Measurements from ENCODE around the gene TCF7L2.
"Not testable (repeated sequence)": the region's sequence is repeated elsewhere in the genome, so short reads cannot be mapped to it uniquely, and the experiment has no call there.

The TCF7L2 gene

DNA sequence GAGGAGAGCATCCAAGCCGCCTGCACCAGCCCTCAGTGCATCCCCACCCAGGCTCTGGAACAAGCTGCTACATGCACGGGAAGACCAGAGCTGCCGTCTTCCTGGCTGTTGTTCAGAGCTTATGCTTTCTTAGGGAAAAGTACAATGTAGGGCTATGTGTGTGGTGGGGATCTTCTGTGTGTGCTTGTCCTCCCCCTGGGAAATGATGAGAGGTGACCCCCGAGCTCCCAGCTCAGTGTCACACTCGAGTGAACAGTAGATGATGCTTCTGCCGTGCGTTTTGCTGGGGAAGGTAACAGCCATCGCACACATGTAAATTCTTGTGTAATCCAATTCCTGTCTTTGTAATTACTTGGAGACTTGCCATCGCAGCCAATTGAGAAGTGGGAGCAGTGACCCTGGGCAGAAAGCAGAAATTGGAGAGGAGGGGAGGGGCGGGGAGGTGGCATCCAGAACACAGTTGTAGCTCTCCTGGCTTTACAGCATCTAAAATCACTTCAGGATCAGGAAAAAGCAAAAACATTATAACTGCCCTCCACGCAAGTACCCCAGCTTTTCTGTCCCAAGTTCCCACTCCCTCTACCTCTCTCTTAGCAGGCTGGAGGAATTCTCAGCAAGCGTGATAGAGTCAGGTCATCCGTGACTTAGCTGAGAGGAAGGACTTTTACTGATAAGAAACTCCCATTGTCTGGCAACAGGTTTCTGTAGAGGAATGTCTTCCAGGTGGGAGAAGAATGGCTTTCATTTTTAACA, 149.6 kb downstream of the TCF7L2 start:
- H3K4me1 Mint-ChIP-seq, result peaks cover 25% of the 10 kb centered on the region
- no peak overlapping the region for H3K27ac Mint-ChIP-seq
- no peak for DNase-seq
- H3K27me3 Mint-ChIP-seq, result peaks cover 8% of the 10 kb centered on the region
- no peak overlapping the region for H3K4me3 Mint-ChIP-seq
- H3K9me3 Mint-ChIP-seq, result no peaks in the 10 kb centered on the region
- ATAC-seq, result no peak

DNA sequence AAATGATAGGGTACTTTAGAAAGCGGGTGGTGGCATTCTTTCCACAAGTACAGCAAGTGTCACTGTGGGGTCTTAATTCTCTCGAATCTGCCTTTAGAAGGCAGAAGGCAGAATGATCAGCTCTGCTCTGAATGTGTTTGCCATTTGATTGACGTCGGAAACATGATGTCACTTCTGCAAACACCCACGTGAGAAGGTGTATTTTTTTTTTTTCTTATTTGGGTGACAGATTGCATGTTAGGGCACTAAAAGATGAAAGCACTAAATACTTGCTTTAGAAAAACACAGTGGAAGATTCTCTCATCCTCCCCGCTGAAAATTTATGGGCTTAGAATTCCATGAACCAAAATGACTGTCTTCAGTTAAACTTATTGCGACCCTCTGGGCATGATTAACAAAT, 150.2 kb downstream of the TCF7L2 start:
- Mint-ChIP-seq H3K27me3 (peaks cover 8% of the 10 kb centered on the region), H3K4me3 (no peak overlapping the region), H3K4me1 (peaks cover 18% of the 10 kb centered on the region), H3K9me3 (no peaks in the 10 kb centered on the region), H3K27ac (no peak overlapping the region)
- DNase-seq, result no peak
- no peak for ATAC-seq

GRCh38 chr10:113103131-113103840, 153.2 kb downstream of the TCF7L2 start:
- Mint-ChIP-seq H3K4me3 (no peak overlapping the region), H3K27ac (no peak overlapping the region), H3K27me3 (no peaks in the 10 kb centered on the region), H3K9me3 (no peaks in the 10 kb centered on the region), H3K4me1 (no peaks in the 10 kb centered on the region)
- DNase-seq (no peak), ATAC-seq (no peak)

DNA sequence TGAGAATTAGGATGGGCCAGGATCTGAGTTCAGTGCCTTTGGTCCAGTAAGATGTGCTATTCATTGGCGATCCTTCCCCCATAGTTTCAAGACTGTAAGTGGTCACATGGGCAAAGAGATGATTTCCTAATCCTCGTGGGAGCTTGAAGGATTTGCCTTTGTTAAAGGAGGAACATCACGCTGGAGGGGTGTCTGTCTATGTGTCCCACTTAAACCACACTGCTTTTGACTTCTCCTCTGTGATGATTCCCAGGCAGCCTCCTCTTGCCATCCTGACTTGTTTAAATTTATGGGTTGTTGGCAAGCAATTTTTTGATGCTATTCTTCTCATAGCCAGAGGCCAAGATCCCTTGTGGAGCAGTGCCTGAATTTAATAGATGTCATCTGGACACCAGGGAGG, 154.0 kb downstream of the TCF7L2 start:
- H3K27me3 Mint-ChIP-seq, result no peaks in the 10 kb centered on the region
- no peak for ATAC-seq
- H3K4me1 Mint-ChIP-seq, result no peaks in the 10 kb centered on the region
- no peaks in the 10 kb centered on the region for H3K9me3 Mint-ChIP-seq
- H3K4me3 Mint-ChIP-seq, result no peak overlapping the region
- no peak overlapping the region for H3K27ac Mint-ChIP-seq
- DNase-seq, result no peak

DNA sequence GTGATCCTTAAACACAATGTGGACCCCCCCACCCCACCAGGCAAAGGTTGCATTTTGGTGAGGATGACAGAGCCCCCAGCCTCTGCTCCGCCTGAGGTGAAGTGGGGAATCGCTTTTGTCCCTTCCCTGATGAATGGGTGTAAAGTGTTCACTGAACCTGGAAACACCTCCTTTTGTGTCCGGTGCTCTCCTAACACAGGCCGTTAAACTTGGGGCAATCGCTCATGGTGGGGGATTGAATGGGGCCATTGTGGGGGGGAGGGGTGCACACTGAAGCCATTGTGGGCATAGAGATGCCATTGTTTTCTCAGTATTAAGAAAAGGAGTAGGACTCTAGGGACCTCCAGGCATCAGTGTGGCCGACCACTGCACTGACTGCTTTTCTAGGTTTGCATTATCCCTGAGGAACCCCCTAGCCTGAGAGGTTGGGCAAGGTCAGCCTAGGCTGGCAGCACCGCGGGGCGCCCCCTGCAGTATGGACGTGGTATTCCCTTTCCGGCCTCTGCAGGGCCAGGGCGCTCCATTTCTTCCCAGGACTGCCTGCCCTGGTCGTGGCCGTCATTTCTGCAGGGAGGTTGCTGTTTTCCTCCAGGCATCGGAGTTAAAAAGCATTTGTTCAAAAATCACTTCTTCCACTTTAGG, 158.3 kb downstream of the TCF7L2 start:
- peaks cover 7% of the 10 kb centered on the region for H3K27me3 Mint-ChIP-seq
- no peak for ATAC-seq
- H3K27ac Mint-ChIP-seq, result no peak overlapping the region
- no peaks in the 10 kb centered on the region for H3K4me1 Mint-ChIP-seq
- H3K9me3 Mint-ChIP-seq, result no peaks in the 10 kb centered on the region
- no peak overlapping the region for H3K4me3 Mint-ChIP-seq
- DNase-seq, result peak in 1 of 2 donors; percentile 17

DNA sequence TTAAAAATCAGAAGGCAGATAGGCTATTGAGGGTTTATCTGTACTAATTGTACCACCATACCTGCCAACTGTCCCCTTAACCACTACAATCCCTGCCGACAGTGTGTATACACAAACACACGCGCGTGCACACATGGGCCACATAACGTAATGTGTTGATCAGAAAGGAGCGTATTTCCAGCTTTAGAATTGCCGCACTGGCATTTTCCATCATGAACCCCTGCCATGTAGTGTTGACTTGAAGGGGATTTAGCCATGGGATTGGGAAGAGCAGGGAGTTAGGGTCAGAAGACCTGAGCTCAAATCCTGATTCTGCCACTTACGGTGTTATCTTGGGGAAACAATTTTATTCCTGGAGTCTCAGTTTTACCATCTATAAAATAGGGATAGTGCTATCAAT, 158.9 kb downstream of the TCF7L2 start:
- H3K27ac Mint-ChIP-seq, result no peak overlapping the region
- ATAC-seq (no peak), DNase-seq (no peak)
- peaks cover 7% of the 10 kb centered on the region for H3K27me3 Mint-ChIP-seq
- no peaks in the 10 kb centered on the region for H3K4me1 Mint-ChIP-seq
- no peak overlapping the region for H3K4me3 Mint-ChIP-seq
- no peaks in the 10 kb centered on the region for H3K9me3 Mint-ChIP-seq

DNA sequence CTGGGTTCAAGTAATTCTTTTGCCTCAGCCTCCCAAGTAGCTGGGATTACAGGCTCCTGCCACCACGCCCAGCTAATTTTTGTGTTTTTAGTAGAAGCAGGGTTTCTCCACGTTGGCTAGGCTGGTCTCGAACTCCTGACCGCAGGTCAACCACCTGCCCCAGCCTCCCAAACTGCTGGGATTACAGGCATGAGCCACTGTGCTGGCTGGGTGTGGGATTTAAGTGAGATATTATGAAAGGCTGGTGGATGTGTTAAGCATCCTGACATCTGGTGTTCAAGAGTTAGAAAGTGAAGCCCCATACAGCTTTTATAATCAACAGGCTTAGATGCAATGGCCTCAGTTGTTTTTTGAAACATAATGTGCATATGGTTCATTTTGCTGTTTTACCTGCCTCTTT, 159.4 kb downstream of the TCF7L2 start:
- ATAC-seq, H3K4me3 Mint-ChIP-seq, H3K27me3 Mint-ChIP-seq, DNase-seq, H3K27ac Mint-ChIP-seq, H3K9me3 Mint-ChIP-seq, H3K4me1 Mint-ChIP-seq: not testable (repeated sequence)

DNA sequence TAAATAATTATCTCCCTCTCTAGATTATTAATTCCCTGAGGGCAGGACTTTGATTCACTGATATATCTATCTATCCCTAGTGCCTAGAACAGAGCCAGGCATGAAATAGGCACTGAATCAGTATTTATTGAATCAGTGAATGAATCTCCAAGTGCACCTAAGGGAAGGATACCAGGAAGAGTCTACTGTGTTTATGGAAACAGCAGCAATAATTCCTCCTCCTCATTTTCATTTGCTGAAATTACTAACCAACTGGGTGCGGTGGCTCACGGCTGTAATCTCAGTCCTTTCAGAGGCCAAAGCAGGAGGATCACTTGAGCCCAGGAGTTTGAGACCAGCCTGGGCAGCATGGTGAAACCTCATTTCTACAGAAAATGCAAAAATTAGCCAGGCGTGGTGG, 161.2 kb downstream of the TCF7L2 start:
- no peak for DNase-seq
- H3K27ac Mint-ChIP-seq, result no peak overlapping the region

DNA sequence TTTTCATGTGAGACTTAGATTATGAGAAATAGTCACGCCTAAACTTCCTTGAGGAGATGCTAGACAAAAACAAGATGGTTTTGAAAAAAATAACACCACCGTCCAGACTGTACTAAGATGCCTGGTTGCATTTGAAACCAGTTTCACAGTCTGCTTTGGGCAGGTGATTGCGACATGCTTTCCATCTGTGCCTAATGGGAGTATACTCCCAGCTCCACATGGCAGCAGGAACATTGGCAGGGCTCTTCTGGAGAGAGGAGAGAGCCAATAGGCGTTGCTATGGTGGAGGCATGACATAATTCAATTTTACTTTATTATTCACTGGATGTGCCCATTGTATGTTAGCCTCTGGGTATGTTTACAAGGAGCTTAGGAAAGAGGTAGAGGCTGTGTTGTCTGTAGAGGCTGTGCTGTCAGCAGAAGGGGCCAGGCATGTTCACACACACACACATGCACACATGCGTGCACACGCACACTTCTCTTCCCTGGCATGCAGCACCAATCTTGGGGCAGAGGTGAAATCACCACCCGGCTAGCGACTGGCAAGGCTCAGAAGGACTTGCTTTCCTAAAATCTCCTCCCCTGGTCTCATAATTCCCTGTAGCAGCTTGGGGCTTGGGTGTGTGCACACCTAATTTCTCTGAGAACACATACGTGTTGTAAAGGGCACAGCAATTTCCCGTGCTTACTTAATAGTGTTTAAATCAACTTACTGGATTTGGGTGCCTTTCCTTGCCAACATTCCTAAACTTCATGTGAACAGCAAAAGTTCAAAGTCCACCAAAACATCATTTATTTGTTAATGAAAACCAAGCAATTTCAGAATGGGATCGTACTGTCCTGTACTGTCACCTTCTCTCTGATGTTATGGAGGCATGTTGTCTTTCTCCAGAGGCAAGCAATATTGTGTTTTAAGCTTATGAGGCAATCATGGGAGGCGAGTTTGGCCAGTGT, 162.1 kb downstream of the TCF7L2 start:
- DNase-seq (no peak), ATAC-seq (no peak)
- no peaks in the 10 kb centered on the region for H3K4me1 Mint-ChIP-seq
- H3K4me3 Mint-ChIP-seq, result no peak overlapping the region
- H3K9me3 Mint-ChIP-seq, result no peaks in the 10 kb centered on the region
- H3K27me3 Mint-ChIP-seq, result peaks cover 7% of the 10 kb centered on the region
- H3K27ac Mint-ChIP-seq, result no peak overlapping the region

More for the DNA sequence above, 161.2 kb downstream of the TCF7L2 start:
- no peak overlapping the region for H3K4me3 Mint-ChIP-seq
- no peaks in the 10 kb centered on the region for H3K4me1 Mint-ChIP-seq
- no peaks in the 10 kb centered on the region for H3K9me3 Mint-ChIP-seq
- no peak for ATAC-seq
- peaks cover 7% of the 10 kb centered on the region for H3K27me3 Mint-ChIP-seq

- ATAC-seq (no peak), DNase-seq (no peak)
- Mint-ChIP-seq H3K27ac (no peak overlapping the region), H3K4me1 (no peaks in the 10 kb centered on the region), H3K4me3 (no peak overlapping the region), H3K27me3 (peaks cover 7% of the 10 kb centered on the region), H3K9me3 (no peaks in the 10 kb centered on the region)
These were observed 163.2 kb downstream of the TCF7L2 start for GRCh38 chr10:113113241-113113640.

GRCh38 chr10:113113918-113114317, 163.9 kb downstream of the TCF7L2 start:
- H3K27ac Mint-ChIP-seq, result no peak overlapping the region
- peaks cover 7% of the 10 kb centered on the region for H3K27me3 Mint-ChIP-seq
- no peak overlapping the region for H3K4me3 Mint-ChIP-seq
- H3K9me3 Mint-ChIP-seq, result no peaks in the 10 kb centered on the region
- no peak for ATAC-seq
- H3K4me1 Mint-ChIP-seq, result no peaks in the 10 kb centered on the region
- DNase-seq, result no peak

GRCh38 chr10:113115556-113115955, 165.5 kb downstream of the TCF7L2 start:
- DNase-seq (no peak), ATAC-seq (no peak)
- peaks cover 6% of the 10 kb centered on the region for H3K27me3 Mint-ChIP-seq
- no peaks in the 10 kb centered on the region for H3K4me1 Mint-ChIP-seq
- no peak overlapping the region for H3K4me3 Mint-ChIP-seq
- no peaks in the 10 kb centered on the region for H3K9me3 Mint-ChIP-seq
- no peak overlapping the region for H3K27ac Mint-ChIP-seq

- H3K27ac Mint-ChIP-seq, result no peak overlapping the region
- ATAC-seq (no peak), DNase-seq (no peak)
- no peaks in the 10 kb centered on the region for H3K9me3 Mint-ChIP-seq
- no peak overlapping the region for H3K4me3 Mint-ChIP-seq
- H3K27me3 Mint-ChIP-seq, result peaks cover 13% of the 10 kb centered on the region
- no peaks in the 10 kb centered on the region for H3K4me1 Mint-ChIP-seq
These were observed 168.8 kb downstream of the TCF7L2 start for GRCh38 chr10:113118882-113119281.

GRCh38 chr10:113119801-113120200, 169.8 kb downstream of the TCF7L2 start:
- H3K4me3 Mint-ChIP-seq, result no peak overlapping the region
- DNase-seq (no peak), ATAC-seq (no peak)
- H3K4me1 Mint-ChIP-seq, result no peaks in the 10 kb centered on the region
- no peak overlapping the region for H3K27ac Mint-ChIP-seq
- H3K9me3 Mint-ChIP-seq, result no peaks in the 10 kb centered on the region
- H3K27me3 Mint-ChIP-seq, result peaks cover 20% of the 10 kb centered on the region

DNA sequence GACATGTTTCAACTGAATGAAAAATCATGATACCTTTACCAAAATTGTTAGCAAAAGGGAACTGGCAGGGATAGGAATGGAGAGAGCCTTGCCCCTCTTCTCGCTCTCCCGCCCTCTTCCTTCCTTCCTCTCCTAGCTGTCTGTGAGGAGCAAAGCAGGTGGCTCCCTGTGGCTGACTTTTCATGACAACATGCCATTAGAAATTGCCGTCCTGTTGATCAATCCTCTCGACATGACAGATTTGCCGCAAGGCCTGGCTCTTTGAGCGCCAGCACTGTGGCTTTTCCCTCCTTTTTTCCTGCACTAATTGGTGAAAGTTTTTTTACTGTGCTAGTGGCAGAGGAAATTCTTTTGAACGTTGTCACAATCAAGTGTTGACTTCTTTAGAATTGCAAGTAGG, 171.1 kb downstream of the TCF7L2 start:
- H3K27ac Mint-ChIP-seq, result no peak overlapping the region
- ATAC-seq (no peak), DNase-seq (no peak)
- peaks cover 34% of the 10 kb centered on the region for H3K27me3 Mint-ChIP-seq
- H3K4me1 Mint-ChIP-seq, result peaks cover 2% of the 10 kb centered on the region
- no peaks in the 10 kb centered on the region for H3K9me3 Mint-ChIP-seq
- H3K4me3 Mint-ChIP-seq, result no peak overlapping the region
